Gastroesophageal sphincter (tissue), 4 donors: ENCODE data around the gene PIGR. TPM values are rescaled to one million over a fixed set of nuclear protein-coding genes. Genes with fewer than 3 reads are reported as not detected.

ENCODE experiments used
- ATAC-seq: fragments of 150-250 bp; one replicate; pipeline ENCODE4 v1.9.1; 2016; ENCODE audit warnings: mild to moderate bottlenecking, moderate library complexity
- H3K27ac ChIP-seq, 4 donors: fragments of 200-600 bp; sonication (generic) in 3 of 4; 1 replicate in 3 of 4; 2 replicates in 1 of 4; pipeline ENCODE4 v1.5.1; 2016 to 2019
- H3K27me3 ChIP-seq: fragments of 200-600 bp; sonication (generic); one replicate; pipeline ENCODE4 v1.5.1; 2019
- H3K36me3 ChIP-seq, 2 donors: fragments of 200-600 bp; sonication (generic); one replicate each; pipeline ENCODE4 v1.5.1; 2019; ENCODE audit warnings: control low read depth in 1 of 2
- H3K4me1 ChIP-seq, 3 donors: fragments of 200-600 bp; sonication (generic); 1 replicate in 2 of 3; 2 replicates in 1 of 3; pipeline ENCODE4 v1.5.1; 2016 to 2019; ENCODE audit warnings: control low read depth in 2 of 3
- H3K4me3 ChIP-seq, 2 donors: fragments of 200-600 bp; sonication (generic); one replicate each; pipeline ENCODE4 v1.5.1; 2019; ENCODE audit warnings: mild to moderate bottlenecking in 1 of 2, moderate library complexity in 1 of 2
- H3K9me3 ChIP-seq, 3 donors: fragments of 200-600 bp; sonication (generic); one replicate each; pipeline ENCODE4 v1.5.1; 2017 to 2019; ENCODE audit warnings: control low read depth in 2 of 3
- CTCF ChIP-seq, 4 experiments: fragments of 200-600 bp in 2 of 4; fragments of 450-650 bp in 2 of 4; sonication (generic) in 1 of 4; IDR thresholded peaks; one replicate each; pipeline ENCODE4 v1.5.1; 2017 to 2019; ENCODE audit warnings: antibody characterized with exemption in 4 of 4, mild to moderate bottlenecking in 2 of 4, moderate library complexity in 2 of 4
- EP300 ChIP-seq: sonication (generic); formaldehyde crosslinking; IDR thresholded peaks from one replicate; pipeline ENCODE4 v1.6.1; 2017; ENCODE audit warnings: antibody characterized with exemption, mild to moderate bottlenecking
- POLR2A ChIP-seq, 2 donors: fragments of 450-650 bp; IDR thresholded peaks; one replicate each; pipeline ENCODE4 v1.6.1; 2017; ENCODE audit warnings: antibody characterized with exemption in 2 of 2, mild to moderate bottlenecking in 2 of 2, moderate library complexity in 1 of 2
- POLR2AphosphoS5 ChIP-seq: sonication (generic); formaldehyde crosslinking; IDR thresholded peaks from one replicate; pipeline ENCODE4 v1.6.1; 2017; ENCODE audit warnings: antibody characterized with exemption
- WGBS, 2 donors: methylation state at CpG; one replicate each; pipeline ENCODE4 v1.1.5; 2018; ENCODE audit warnings: low coverage in 1 of 2; 5-methylcytosine and 5-hydroxymethylcytosine counted together
- total RNA-seq, 4 donors: library from RNA; depleted of rRNA; stranded (reverse); fragments of >200 nt; gene quantifications; one replicate each; pipeline ENCODE4 v1.1.0, GENCODE V29; 2016

Gene PIGR
- total RNA-seq, 4 donors from 2014 or later: 0.16 to 256 (median 0.35) TPM

- Histone ChIP-seq H3K27me3 (peaks cover 8% of the 10 kb centered on the region), H3K9me3 (no peaks in the 10 kb centered on the region), H3K4me1 (no peaks in the 10 kb centered on the region), H3K27ac (no peak overlapping the region), H3K36me3 (no peaks in the 10 kb centered on the region), H3K4me3 (no peak overlapping the region)
- TF ChIP-seq CTCF (IDR thresholded peaks at IDR 0.05): no peak
- no peak for TF ChIP-seq EP300
- no peak for TF ChIP-seq POLR2AphosphoS5
- TF ChIP-seq POLR2A (IDR thresholded peaks at IDR 0.05): no peak
- no peak for ATAC-seq
- 71 to 95% methylated on average over 2 of the region's 3 CpGs for WGBS, 2 donors
Measured at GRCh38 chr1:206974140-206974539, 27.9 kb upstream of the PIGR start.

DNA sequence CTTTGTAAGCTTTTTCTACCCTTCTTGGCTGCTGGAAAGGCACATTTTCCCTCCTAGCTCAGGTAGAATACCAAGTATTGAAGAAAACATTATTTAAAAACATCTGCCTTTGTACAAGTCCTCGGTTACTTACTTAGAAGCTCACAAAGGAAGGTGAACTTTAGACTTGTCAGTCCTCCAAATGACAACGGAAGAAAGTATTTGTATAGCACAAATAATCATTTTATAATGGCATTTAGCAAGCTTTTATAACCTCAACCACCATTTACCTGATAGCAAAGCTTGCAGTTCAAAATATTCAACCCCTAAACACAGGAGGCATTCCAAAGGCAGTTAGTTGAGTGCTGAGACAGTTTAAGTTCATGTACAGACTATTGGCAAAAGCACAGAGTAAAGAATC, 26.5 kb upstream of the PIGR start:
- 33 to 57% methylated on average over 1 to 2 of the region's 2 CpGs for WGBS, 2 donors

GRCh38 chr1:206971029-206971655, 24.9 kb upstream of the PIGR start:
- peaks cover 8% of the 10 kb centered on the region for H3K27me3 ChIP-seq
- H3K4me3 ChIP-seq: no peak overlapping the region
- H3K36me3 ChIP-seq: no peaks in the 10 kb centered on the region
- WGBS, 2 donors: 50 to 57% methylated on average over 1 to 2 of the region's 2 CpGs
- H3K27ac ChIP-seq: no peak overlapping the region
- no peaks in the 10 kb centered on the region for H3K4me1 ChIP-seq
- no peaks in the 10 kb centered on the region for H3K9me3 ChIP-seq
- ATAC-seq: no peak
- TF ChIP-seq POLR2AphosphoS5 (no peak), EP300 (no peak), POLR2A (IDR thresholded peaks at IDR 0.05) (no peak), CTCF (IDR thresholded peaks at IDR 0.05) (no peak)

More for the DNA sequence above, 26.5 kb upstream of the PIGR start:
- no peak overlapping the region for H3K27ac ChIP-seq
- no peaks in the 10 kb centered on the region for H3K9me3 ChIP-seq
- H3K4me3 ChIP-seq: no peak overlapping the region
- TF ChIP-seq POLR2A (IDR thresholded peaks at IDR 0.05) (no peak), EP300 (no peak)
- no peaks in the 10 kb centered on the region for H3K4me1 ChIP-seq
- no peak for ATAC-seq
- H3K36me3 ChIP-seq: no peaks in the 10 kb centered on the region
- H3K27me3 ChIP-seq: peaks cover 8% of the 10 kb centered on the region

DNA sequence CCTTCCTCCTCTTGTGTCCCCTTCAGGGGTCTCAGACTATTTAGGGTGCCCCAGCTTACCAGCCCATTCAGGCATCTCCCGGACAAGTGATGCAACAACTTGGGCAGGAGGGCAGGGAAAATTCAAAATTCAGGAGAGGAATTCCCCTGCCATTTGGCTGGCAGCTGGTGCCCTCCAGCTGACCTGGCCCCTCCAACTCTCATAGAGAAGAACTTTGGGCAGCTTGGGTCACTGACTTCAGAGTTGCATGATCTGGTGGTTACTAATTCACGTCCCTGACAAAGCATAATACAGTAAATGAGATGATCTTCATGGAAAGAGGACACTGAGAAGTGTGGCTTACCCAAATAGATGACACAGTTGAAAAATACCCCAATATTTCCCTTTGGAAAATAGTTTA, 24.2 kb upstream of the PIGR start, which contains the start of gene FCAMR:
Gene FCAMR (minus strand): TSS at position 15 of the 400 bp plus-strand sequence. CDS start 335 bp downstream, outside the sequence.
- ATAC-seq: no peak

GRCh38 chr1:206969090-206969489, 22.8 kb upstream of the PIGR start:
- ATAC-seq: no peak
- H3K9me3 ChIP-seq: no peaks in the 10 kb centered on the region
- H3K36me3 ChIP-seq: no peaks in the 10 kb centered on the region
- no peaks in the 10 kb centered on the region for H3K4me1 ChIP-seq
- TF ChIP-seq POLR2AphosphoS5 (no peak), EP300 (no peak), CTCF (IDR thresholded peaks at IDR 0.05) (no peak), POLR2A (IDR thresholded peaks at IDR 0.05) (no peak)
- H3K4me3 ChIP-seq: no peak overlapping the region
- H3K27ac ChIP-seq: no peak overlapping the region
- H3K27me3 ChIP-seq: no peaks in the 10 kb centered on the region
- WGBS, 2 donors: 80% methylated on average over 1 of the region's 5 CpGs; no CpG with 5 or more reads in 1 of the 2 donors

More for the DNA sequence above, 24.2 kb upstream of the PIGR start, which contains the start of gene FCAMR:
- H3K9me3 ChIP-seq: no peaks in the 10 kb centered on the region
- TF ChIP-seq POLR2AphosphoS5 (no peak), CTCF (IDR thresholded peaks at IDR 0.05) (no peak), POLR2A (IDR thresholded peaks at IDR 0.05) (no peak)
- H3K4me1 ChIP-seq: no peaks in the 10 kb centered on the region
- WGBS, 2 donors: 67 to 70% methylated on average over 2 of the region's 2 CpGs
- H3K36me3 ChIP-seq: no peaks in the 10 kb centered on the region
- H3K27me3 ChIP-seq: peaks cover 4% of the 10 kb centered on the region
- no peak within 1 kb of the TSS for H3K4me3 ChIP-seq
- H3K27ac ChIP-seq: no peak within 1 kb of the TSS
